Keratinocyte (primary cell): Measurements from ENCODE around the gene MRPS18B. TPM values are rescaled to one million over a fixed set of nuclear protein-coding genes. Genes with fewer than 3 reads are reported as not detected.
A peak's percentile ranks its signal among the peaks of the same experiment; 100 is the strongest.

Experiments used
- DNase-seq: peaks from one replicate; pipeline ENCODE4 v3.0.0-alpha.2; 2011; ENCODE audit warnings: low read depth, missing footprints, low spot score
- FAIRE-seq: peaks from 2 replicates; lab custom pipeline; 2011; peaks lifted over from hg19 to GRCh38; lab: Jason Lieb, UNC
- H2AFZ ChIP-seq: 2 replicates; pipeline ENCODE4 v1.6.0; 2012; ENCODE audit warnings: low read length, control low read depth, inconsistent platforms; ENCODE audit not compliant: control insufficient read depth
- H3K27ac ChIP-seq: 2 replicates; pipeline ENCODE4 v1.5.1; 2011; ENCODE audit warnings: low read length; ENCODE audit not compliant: control insufficient read depth, insufficient read depth
- H3K27me3 ChIP-seq: 3 replicates; pipeline ENCODE4 v1.6.0; 2011; ENCODE audit warnings: low read length; ENCODE audit not compliant: control insufficient read depth, insufficient read depth; ENCODE audit errors: extremely low read depth
- H3K36me3 ChIP-seq, 2 experiments: 2 replicates in 1 of 2; 3 replicates in 1 of 2; pipeline ENCODE4 v1.5.1; 2011; ENCODE audit warnings: low read length in 2 of 2, mild to moderate bottlenecking in 1 of 2; ENCODE audit not compliant: control insufficient read depth in 2 of 2, insufficient read depth in 2 of 2; ENCODE audit errors: extremely low read depth in 1 of 2
- H3K4me1 ChIP-seq: 3 replicates; pipeline ENCODE4 v1.5.1; 2011; ENCODE audit warnings: low read length; ENCODE audit not compliant: control insufficient read depth, insufficient read depth; ENCODE audit errors: extremely low read depth
- H3K4me2 ChIP-seq: 3 replicates; pipeline ENCODE4 v1.6.0; 2011; ENCODE audit warnings: low read depth, low read length; ENCODE audit not compliant: control insufficient read depth, insufficient read depth; ENCODE audit errors: extremely low read depth
- H3K4me3 ChIP-seq, 3 experiments: fragments of 200-600 bp in 1 of 3; sonication (generic) in 1 of 3; 2 replicates in 2 of 3; 3 replicates in 1 of 3; pipeline ENCODE4 v1.5.1; 2011 to 2016; ENCODE audit warnings: low read length in 3 of 3, mild to moderate bottlenecking in 3 of 3, control low read depth in 2 of 3, inconsistent platforms in 1 of 3, low read depth in 1 of 3, mixed read lengths in 1 of 3, mixed run types in 1 of 3, moderate library complexity in 1 of 3; ENCODE audit not compliant: control insufficient read depth in 2 of 3, insufficient read depth in 2 of 3; ENCODE audit errors: extremely low read depth in 1 of 3
- H3K79me2 ChIP-seq: 2 replicates; pipeline ENCODE4 v1.6.0; 2012; ENCODE audit warnings: low read length; ENCODE audit not compliant: control insufficient read depth, insufficient read depth
- H3K9ac ChIP-seq: 3 replicates; pipeline ENCODE4 v1.6.0; 2011; ENCODE audit warnings: low read length; ENCODE audit not compliant: control insufficient read depth, insufficient read depth; ENCODE audit errors: extremely low read depth
- H3K9me1 ChIP-seq: 3 replicates; pipeline ENCODE4 v1.6.0; 2011; ENCODE audit warnings: low read length; ENCODE audit not compliant: control insufficient read depth, insufficient read depth; ENCODE audit errors: extremely low read depth
- H3K9me3 ChIP-seq: 2 replicates; pipeline ENCODE4 v1.5.1; 2012; ENCODE audit warnings: low read depth, low read length; ENCODE audit not compliant: control insufficient read depth
- H4K20me1 ChIP-seq: 3 replicates; pipeline ENCODE4 v1.6.0; 2011; ENCODE audit warnings: low read length; ENCODE audit not compliant: control insufficient read depth, insufficient read depth; ENCODE audit errors: extremely low read depth
- CTCF ChIP-seq, 3 experiments: IDR thresholded peaks in 1 of 3; conservative IDR thresholded peaks in 1 of 3; optimal IDR thresholded peaks in 1 of 3; 2 replicates in 2 of 3; 3 replicates in 1 of 3; pipeline versions ENCODE3 to v1.5.1; 2011; ENCODE audit warnings: low read length in 3 of 3, mild to moderate bottlenecking in 3 of 3, moderate library complexity in 2 of 3, control low read depth in 1 of 3, inconsistent platforms in 1 of 3; ENCODE audit not compliant: insufficient read depth in 2 of 3; ENCODE audit errors: extremely low read depth in 1 of 3
- EZH2 ChIP-seq: IDR thresholded peaks from one replicate; pipeline ENCODE4 v1.6.1; 2012; ENCODE audit warnings: inconsistent platforms, mild to moderate bottlenecking, low read length, moderate library complexity
- dilution Hi-C: fragments of 300-500 bp; cut with MboI; formaldehyde crosslinking; loops from one replicate; pipeline ENCODE4 v1.7.0; 2020; ENCODE audit warnings: low sequenced_read_pairs; ENCODE audit not compliant: extremely low pct_ligation_motif_present
- polyA plus RNA-seq, 5 experiments: library from polyadenylated mRNA; depleted of rRNA in 3 of 5; stranded (reverse) in 3 of 5; stranded (forward) in 1 of 5; unstranded in 1 of 5; fragments of >200 nt; gene quantifications; 1 replicate in 1 of 5; 2 replicates in 3 of 5; 3 replicates in 1 of 5; pipeline versions ENCODE4 v1.2.1 to v1.2.3, GENCODE V29; 2011 to 2012; ENCODE audit warnings: missing spikeins in 2 of 5, low read depth in 1 of 5, low replicate concordance in 1 of 5

MRPS18B gene
- polyA plus RNA-seq, 1 donor (not counting 4 experiments of a cell fraction or from before 2014, with no cell fraction given), result 55.0 TPM

GRCh38 chr6:30615958-30616810 lies 1.5 kb upstream of the MRPS18B start:
- DNase-seq, result no peak
- Histone ChIP-seq H3K27ac (peak overlapping the region; percentile 97), H4K20me1 (peaks cover 8% of the 10 kb centered on the region), H3K4me3 (peak overlapping the region; percentile 76 to 89 (median 82)), H3K36me3 (peaks cover 7 to 30% of the 10 kb centered on the region in 2 experiments), H2AFZ (no peak overlapping the region), H3K79me2 (peaks cover 41% of the 10 kb centered on the region), H3K9me1 (peaks cover 3% of the 10 kb centered on the region), H3K9ac (peak overlapping the region; percentile 98), H3K4me2 (peak overlapping the region; percentile 100), H3K27me3 (no peaks in the 10 kb centered on the region), H3K9me3 (no peaks in the 10 kb centered on the region), H3K4me1 (peaks cover 24% of the 10 kb centered on the region)
- TF ChIP-seq CTCF (optimal IDR thresholded peaks at IDR 0.05 in 1 of 3, IDR thresholded peaks at IDR 0.05 in 1 of 3, conservative IDR thresholded peaks at IDR 0.05 in 1 of 3; ENCODE audit: extremely low read depth in 1 of 3, insufficient read depth in 2 of 3, low read length in 3 of 3), result no peak
- no peak for TF ChIP-seq EZH2
- FAIRE-seq, result no peak
- dilution Hi-C loops, result no loop called here

GRCh38 chr6:30616811-30617564 lies 652 bp upstream of the MRPS18B start, which contains the start of gene PPP1R10:
Gene PPP1R10 (minus strand): TSS chr6:30617243. CDS start chr6:30609944, 7,299 bp downstream.
- Histone ChIP-seq H3K4me2 (peak within 1 kb of the TSS; percentile 100), H3K79me2 (peaks cover 38% of the 10 kb centered on the region), H4K20me1 (peaks cover 8% of the 10 kb centered on the region), H3K4me1 (peaks cover 24% of the 10 kb centered on the region), H3K36me3 (peaks cover 9 to 30% of the 10 kb centered on the region in 2 experiments), H3K9me1 (peaks cover 3% of the 10 kb centered on the region), H3K27me3 (no peaks in the 10 kb centered on the region), H3K4me3 (peak within 1 kb of the TSS; percentile 76 to 89 (median 82)), H3K9me3 (no peaks in the 10 kb centered on the region), H2AFZ (peak within 1 kb of the TSS; percentile 79), H3K9ac (peak within 1 kb of the TSS; percentile 98), H3K27ac (peak within 1 kb of the TSS; percentile 97)
- dilution Hi-C loops, result no loop called here
- FAIRE-seq, result peak; percentile 83
- TF ChIP-seq CTCF (optimal IDR thresholded peaks at IDR 0.05 in 1 of 3, IDR thresholded peaks at IDR 0.05 in 1 of 3, conservative IDR thresholded peaks at IDR 0.05 in 1 of 3; ENCODE audit: extremely low read depth in 1 of 3, insufficient read depth in 2 of 3, low read length in 3 of 3) (no peak), EZH2 (no peak)
- peak; percentile 99 for DNase-seq
